Muscle of leg (tissue), 11 donors: ENCODE results near the gene TSPAN18. TPM values are rescaled to one million over a fixed set of nuclear protein-coding genes. Genes with fewer than 3 reads are reported as not detected.
A peak's percentile ranks its signal among the peaks of the same experiment; 100 is the strongest.

Experiments
- DNase-seq: peaks from one replicate; pipeline ENCODE4 v3.0.0; 2013
- H3K27ac ChIP-seq: one replicate; pipeline ENCODE4 v1.5.1; 2013; ENCODE audit warnings: mild to moderate bottlenecking, low read length, control low read depth
- H3K27me3 ChIP-seq: one replicate; pipeline ENCODE4 v1.6.1; 2013; ENCODE audit warnings: low read length; ENCODE audit not compliant: control insufficient read depth, insufficient read depth
- H3K36me3 ChIP-seq: one replicate; pipeline ENCODE4 v1.6.1; 2013; ENCODE audit warnings: low read length; ENCODE audit not compliant: control insufficient read depth, insufficient read depth
- H3K4me1 ChIP-seq: one replicate; pipeline ENCODE4 v1.6.1; 2013; ENCODE audit warnings: low read length; ENCODE audit not compliant: control insufficient read depth, insufficient read depth
- H3K4me3 ChIP-seq: one replicate; pipeline ENCODE4 v1.5.1; 2013; ENCODE audit warnings: low read length, control low read depth
- H3K9me3 ChIP-seq: replicated peaks from 2 replicates; pipeline ENCODE4 v1.6.1; 2013; ENCODE audit warnings: low read depth, low read length; ENCODE audit not compliant: control insufficient read depth
- WGBS: methylation state at CpG from one replicate; pipeline ENCODE4 v1.1.5; 2013; ENCODE audit warnings: missing lambda C conversion rate; ENCODE audit not compliant: insufficient coverage; 5-methylcytosine and 5-hydroxymethylcytosine counted together
- polyA plus RNA-seq, 8 donors: library from polyadenylated mRNA; unstranded; fragments of 120-200 nt; gene quantifications; one replicate each; pipeline versions ENCODE4 v1.2.1 to v1.2.3, GENCODE V29; 2013; ENCODE audit warnings: inconsistent platforms in 1 of 8, low replicate concordance in 1 of 8; ENCODE audit not compliant: insufficient read length in 8 of 8, insufficient read depth in 1 of 8
- total RNA-seq: library from RNA; stranded (reverse); fragments of 120-200 nt; gene quantifications from one replicate; pipeline ENCODE4 v1.2.4, GENCODE V29; 2013

The TSPAN18 gene
- total and polyA plus RNA-seq, 9 donors, result 15.2 to 63.9 (median 44.0) TPM

DNA sequence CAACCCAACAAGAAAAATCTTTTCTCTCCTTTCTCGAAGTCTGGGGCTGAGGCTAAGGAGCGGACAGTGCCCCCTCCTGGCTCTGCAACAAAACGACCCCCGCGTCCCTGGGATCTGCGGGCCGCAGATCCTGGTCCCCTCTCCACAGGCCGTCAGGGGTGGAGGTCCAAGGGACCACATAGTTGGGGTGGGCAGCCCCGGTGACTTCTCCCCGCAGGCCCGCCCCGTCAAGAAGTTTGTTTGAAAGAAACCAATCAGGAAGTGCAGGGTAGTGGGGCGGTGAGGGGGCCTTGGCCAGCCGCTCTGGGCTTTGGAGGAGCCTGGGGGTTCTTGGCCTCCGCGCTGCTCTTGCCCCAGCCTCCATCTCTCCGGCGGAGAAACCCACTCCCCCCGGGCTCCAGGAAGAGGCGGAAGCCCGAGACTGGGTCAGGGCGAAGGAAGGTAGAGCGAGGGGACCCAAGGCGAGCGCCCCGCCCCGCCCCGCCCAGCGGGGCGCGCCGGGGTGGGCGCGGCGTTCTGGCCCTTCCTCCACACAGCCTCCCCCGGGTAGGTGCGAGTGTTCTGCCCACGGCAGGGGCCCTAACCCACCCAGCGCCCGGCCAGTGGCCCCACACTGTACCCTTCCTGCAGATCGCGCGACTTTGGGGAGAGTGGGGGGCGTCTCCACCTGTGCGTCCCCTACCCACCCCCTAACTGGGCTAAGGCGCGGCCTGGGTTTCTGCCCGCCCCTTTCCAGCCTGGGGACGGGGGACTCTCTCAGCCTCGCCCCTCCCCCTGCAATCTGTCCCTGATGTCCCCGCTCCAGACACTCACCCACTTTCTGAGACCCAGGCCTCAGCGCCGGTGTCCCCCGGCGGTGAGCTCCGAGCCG is 222.6 kb downstream of the TSPAN18 start:
- Histone ChIP-seq H3K27ac (peak overlapping the region; percentile 62), H3K9me3 (no peaks in the 10 kb centered on the region), H3K36me3 (no peaks in the 10 kb centered on the region), H3K27me3 (peaks cover 15% of the 10 kb centered on the region), H3K4me1 (peaks cover 45% of the 10 kb centered on the region), H3K4me3 (peak overlapping the region; percentile 74)
- 2% methylated on average over 23 of the region's 57 CpGs for WGBS
- DNase-seq, result peak; percentile 59

DNA sequence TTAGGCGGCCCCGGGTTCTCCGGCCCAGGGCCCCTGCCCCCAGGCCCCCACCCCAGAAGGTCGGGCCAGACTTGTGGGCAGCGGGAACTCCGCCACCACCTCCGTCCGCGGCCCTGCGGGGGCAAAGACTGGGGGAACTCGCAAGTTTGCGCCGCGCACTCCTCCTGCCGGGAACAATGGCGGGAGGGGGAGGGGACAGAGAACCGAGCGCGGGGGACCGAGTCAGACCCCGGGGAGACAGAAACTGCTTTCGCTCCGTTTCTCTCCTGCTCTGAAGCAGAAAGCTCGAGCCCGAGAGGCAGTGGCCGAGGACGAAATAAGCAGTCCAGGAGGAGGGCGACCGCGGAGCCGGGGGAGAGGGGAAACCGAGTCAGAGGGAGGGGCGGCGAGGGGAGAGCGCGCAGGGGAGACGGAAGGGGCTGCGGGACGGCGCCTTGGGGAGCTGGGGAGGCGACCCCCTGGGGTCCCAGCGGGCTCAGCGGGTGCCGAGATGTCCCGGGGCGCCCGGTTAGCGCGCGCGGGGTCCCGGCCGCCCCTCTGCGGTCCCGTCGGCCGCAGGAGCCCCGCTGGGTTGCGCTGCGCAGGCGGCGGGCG is 223.4 kb downstream of the TSPAN18 start:
- DNase-seq, result peak; percentile 48
- H3K4me3 ChIP-seq, result peak overlapping the region; percentile 74
- H3K9me3 ChIP-seq, result no peaks in the 10 kb centered on the region
- no peaks in the 10 kb centered on the region for H3K36me3 ChIP-seq
- under 1% methylated on average over 61 of the region's 63 CpGs for WGBS
- peak overlapping the region; percentile 62 for H3K27ac ChIP-seq
- H3K4me1 ChIP-seq, result peaks cover 46% of the 10 kb centered on the region
- peaks cover 15% of the 10 kb centered on the region for H3K27me3 ChIP-seq

DNA sequence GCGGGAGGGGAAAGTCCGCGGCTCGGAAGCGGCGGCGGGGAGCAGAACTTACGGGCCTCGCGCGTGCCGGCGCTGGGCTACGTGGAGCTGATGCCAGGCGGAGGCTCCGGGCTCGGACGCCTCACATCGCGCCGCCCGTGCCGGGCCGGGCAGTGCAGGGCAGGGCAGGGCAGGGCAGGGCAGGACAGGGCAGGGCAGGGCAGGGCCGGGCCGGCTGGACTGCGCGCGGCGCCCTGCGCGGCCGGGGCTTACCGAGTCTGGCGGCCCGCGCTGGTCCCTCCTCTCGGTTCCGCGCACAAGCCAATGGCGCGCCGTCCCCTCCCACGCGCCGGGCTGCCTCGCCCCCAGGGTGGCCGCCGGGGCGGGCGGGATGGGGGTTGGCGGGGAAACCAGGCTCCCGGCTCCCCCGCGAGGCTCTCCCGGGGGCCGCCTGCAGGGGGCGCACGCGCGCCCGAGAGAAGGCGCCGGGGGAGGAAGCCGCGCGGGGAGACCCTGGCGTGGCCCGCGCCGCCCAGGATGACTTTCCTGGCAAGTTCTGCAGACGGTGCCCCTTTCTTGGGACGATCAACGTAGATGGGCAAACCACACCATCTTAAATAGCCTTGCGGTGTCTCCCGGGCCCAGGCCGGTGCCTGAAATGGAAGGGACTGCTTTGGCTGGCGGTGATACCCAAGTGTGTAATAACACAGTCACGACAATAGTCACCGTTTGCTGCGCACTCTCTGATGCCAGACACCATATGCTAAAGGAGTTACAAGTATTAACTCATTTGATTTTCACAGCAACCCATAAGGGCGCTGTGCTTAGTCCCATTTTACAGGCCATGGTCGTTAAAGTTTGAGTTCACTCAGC is 224.1 kb downstream of the TSPAN18 start, which contains the start of gene TP53I11:
TP53I11 (minus strand) TSS at position 259 of the 852 bp plus-strand sequence. CDS start 12,548 bp downstream, outside the sequence.
- H3K4me1 ChIP-seq, result peaks cover 41% of the 10 kb centered on the region
- no peaks in the 10 kb centered on the region for H3K9me3 ChIP-seq
- peak; percentile 89 for DNase-seq
- peaks cover 15% of the 10 kb centered on the region for H3K27me3 ChIP-seq
- peak within 1 kb of the TSS; percentile 74 for H3K4me3 ChIP-seq
- H3K36me3 ChIP-seq, result no peaks in the 10 kb centered on the region
- 5% methylated on average over 79 of the region's 83 CpGs for WGBS
- H3K27ac ChIP-seq, result peak within 1 kb of the TSS; percentile 62

DNA sequence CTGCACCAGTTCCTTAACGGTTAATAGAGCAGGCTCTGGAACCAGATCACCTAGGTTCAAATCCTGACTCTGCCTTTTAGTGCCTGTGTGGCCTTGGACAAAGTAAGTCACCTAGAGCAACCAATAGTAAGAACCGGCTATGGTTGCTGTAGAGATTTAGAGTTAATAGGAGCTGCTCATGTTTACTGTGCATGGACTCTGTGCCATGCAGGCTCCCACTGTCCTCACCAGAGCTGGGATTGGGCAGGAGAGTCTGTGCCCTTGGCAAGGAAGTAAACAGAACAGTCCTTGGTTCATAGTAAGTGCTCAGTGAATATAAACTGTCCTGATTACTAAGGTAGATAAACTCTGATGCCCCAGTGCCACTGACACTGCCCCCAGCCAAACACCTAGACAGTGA is 225.3 kb downstream of the TSPAN18 start:
- Histone ChIP-seq H3K27me3 (peaks cover 26% of the 10 kb centered on the region), H3K36me3 (no peaks in the 10 kb centered on the region), H3K4me1 (peaks cover 33% of the 10 kb centered on the region), H3K27ac (no peak overlapping the region), H3K4me3 (no peak overlapping the region), H3K9me3 (no peaks in the 10 kb centered on the region)
- DNase-seq, result no peak
- 50% methylated on average over 1 of the region's 2 CpGs for WGBS

DNA sequence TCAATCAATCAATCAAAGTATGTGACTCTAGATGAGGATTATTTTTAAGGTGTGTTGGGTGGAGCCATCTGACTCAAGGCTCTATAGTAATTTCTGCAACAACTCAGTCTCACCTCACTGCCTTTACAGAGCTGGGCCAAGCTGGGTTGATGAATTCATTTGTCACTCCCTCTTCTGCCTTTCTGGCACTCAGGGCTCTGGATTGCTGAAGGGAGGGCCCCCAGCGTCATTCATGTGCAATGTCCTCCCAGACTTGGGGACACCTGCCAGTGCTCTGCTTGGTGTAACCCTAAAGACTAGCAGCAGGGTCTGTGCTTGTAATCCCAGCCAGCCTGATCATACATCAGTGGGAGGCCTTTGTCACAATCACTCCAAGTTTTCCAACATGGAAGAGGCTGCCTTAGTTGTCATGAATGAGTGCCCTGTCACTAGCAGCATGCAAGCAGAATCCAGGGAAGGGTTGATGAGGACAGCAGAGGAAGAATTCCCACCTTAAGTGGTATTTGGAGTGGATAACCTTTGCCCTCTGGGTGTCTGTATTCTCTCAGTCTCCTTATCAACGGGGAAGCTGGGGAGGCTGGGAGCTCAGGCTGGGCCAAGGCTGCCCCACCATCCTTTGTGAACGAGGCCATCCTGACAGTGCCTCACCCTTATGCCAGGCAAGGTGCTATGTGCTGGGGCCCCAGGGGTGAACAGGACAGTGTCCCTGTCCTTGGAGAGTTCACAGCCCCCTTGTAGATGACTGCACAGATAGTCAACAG is 225.9 kb downstream of the TSPAN18 start:
- peaks cover 34% of the 10 kb centered on the region for H3K4me1 ChIP-seq

DNA sequence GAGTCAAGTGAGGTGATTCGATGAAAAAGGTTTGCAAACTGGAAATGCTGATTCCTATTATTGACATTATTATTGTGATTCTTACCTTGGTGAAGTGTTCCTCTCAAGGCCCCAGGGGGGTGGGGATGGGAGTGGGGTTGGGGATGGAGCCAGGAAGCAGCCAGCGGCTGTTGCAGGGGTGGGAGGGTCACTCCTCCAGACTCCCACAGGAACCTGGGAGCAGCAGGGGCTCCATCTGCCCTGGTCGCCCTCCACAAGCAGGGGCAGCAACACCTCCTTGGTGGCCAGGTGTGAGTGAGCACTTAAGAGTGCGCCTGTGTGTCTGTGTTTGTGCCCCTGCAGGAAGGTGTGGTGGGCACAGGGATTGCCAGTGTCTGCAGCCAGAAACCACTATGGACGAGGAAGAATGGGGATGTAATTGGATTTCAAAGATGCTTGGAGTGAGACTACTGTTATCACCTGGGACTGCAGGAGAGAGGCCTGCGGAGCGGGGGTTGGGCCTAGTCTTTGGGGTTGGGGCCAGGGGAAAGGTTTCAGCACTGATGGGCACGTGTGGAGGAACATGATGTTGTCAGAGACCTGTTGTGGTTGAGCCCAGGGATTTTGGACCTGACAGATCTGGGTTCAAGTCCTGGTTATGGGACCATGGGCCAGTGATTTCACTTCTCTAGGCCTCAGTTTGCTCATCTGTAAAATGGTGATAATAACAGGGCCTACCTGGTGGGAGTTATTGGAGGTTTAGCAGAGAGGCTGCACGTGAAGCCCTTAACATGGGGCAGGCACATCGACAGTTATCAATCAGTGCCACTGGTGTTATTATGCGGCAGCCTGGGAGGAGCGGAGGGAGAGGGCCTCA is 227.5 kb downstream of the TSPAN18 start:
- Histone ChIP-seq H3K36me3 (no peaks in the 10 kb centered on the region), H3K4me3 (no peak overlapping the region), H3K27me3 (peaks cover 30% of the 10 kb centered on the region), H3K27ac (peak overlapping the region; percentile 43), H3K9me3 (no peaks in the 10 kb centered on the region), H3K4me1 (peaks cover 23% of the 10 kb centered on the region)
- 71% methylated on average over 10 of the region's 12 CpGs for WGBS
- no peak for DNase-seq

More for the DNA sequence above, 225.9 kb downstream of the TSPAN18 start:
- Histone ChIP-seq H3K9me3 (no peaks in the 10 kb centered on the region), H3K36me3 (no peaks in the 10 kb centered on the region), H3K27ac (no peak overlapping the region), H3K4me3 (no peak overlapping the region), H3K27me3 (peaks cover 32% of the 10 kb centered on the region)
- no peak for DNase-seq
- WGBS, result 55% methylated on average over 2 of the region's 3 CpGs

DNA sequence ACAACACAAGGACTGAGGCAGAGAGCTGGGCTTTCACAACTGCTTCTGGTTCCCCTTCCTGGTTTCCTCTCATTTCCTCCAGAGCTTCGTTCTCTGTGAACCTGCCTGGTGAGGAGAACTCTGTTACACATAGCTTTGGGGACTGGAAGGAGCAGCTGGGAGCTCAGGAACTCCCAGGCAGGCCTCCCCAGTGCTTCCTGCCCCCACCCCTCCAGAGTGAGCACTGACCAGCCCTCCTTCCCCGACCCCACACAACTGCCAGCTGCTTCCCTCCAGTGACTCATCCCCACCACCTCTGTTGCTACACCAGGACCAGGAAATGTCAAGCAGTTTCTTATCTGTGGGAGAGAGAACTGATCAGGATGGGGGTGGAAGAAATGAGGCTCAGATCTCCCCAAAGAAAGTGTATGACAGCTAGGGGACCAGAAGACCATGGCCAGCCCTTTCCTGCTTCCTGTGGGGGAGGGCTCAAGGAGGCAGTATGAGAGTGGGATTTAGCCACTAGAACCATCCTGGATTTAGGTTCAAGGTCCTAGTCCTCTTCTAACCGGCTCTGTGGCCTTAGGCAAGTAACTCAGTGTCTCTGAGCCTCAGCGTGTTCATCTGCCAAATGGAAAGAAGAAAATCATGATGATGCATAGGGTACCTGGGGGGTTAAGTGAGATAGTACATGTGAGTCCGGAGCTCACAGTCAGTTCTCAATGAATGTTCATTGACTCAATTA is 228.4 kb downstream of the TSPAN18 start:
- WGBS, result 92% methylated on average over 3 of the region's 5 CpGs
- Histone ChIP-seq H3K27me3 (peaks cover 23% of the 10 kb centered on the region), H3K4me3 (no peak overlapping the region), H3K27ac (peak overlapping the region; percentile 43), H3K36me3 (no peaks in the 10 kb centered on the region), H3K9me3 (no peaks in the 10 kb centered on the region), H3K4me1 (peaks cover 19% of the 10 kb centered on the region)
- peak; percentile 78 for DNase-seq

DNA sequence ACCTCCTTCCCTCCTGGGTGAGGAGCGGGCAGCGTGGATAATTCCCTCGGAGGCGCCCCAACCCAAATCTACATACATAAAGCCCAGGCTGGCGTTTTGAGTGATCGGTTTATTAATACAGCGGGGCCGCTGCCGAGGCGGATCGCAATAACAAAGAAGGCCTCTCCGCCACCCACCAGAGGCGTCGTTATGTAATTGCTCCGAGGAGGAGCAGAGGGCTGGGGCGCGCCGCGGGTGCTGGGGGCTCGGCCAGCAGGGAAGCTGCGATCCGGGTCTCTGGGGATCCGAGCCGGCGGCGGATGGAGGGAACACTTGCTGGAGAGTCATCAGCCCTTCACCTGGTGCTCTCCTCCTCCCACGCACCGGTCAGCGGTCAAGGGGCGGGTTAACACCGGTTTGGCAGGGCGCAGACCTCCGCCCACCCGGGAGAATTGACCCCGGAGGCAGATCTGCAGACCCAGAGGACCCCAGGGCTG is 230.3 kb downstream of the TSPAN18 start:
- WGBS, result 20% methylated on average over 16 of the region's 35 CpGs
- H3K4me1 ChIP-seq, result peaks cover 19% of the 10 kb centered on the region
- H3K36me3 ChIP-seq, result no peaks in the 10 kb centered on the region
- H3K9me3 ChIP-seq, result no peaks in the 10 kb centered on the region
- H3K27ac ChIP-seq, result no peak overlapping the region
- no peak overlapping the region for H3K4me3 ChIP-seq
- DNase-seq, result no peak
- H3K27me3 ChIP-seq, result peaks cover 22% of the 10 kb centered on the region
